ENCODE measurements around the gene SMARCC1.

SMARCC1 gene

DNA sequence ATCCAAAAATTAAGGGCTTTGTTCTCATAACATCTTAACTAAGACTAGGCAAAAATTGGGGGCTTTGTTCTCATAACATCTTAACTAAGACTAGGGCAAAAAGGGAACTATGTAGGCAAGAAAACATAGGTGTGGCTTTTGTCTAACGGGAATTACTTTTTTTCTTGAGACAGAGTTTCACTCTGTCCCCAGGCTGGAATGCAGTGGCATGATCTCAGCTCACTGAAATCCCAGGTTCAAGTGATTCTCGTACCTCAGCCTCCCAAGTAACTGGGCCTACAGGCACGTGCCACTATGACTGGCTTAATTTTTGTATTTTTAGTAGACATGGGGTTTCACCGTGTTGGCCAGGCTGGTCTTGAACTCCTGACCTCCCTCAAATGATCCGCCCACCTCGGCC is 153.3 kb downstream of the SMARCC1 start:
- no peaks in the 10 kb centered on the region for H3K9me3 ChIP-seq (ENCODE audit: control insufficient read depth, insufficient read depth, low read depth, low read length)
- no peak overlapping the region for H3K27ac ChIP-seq (ENCODE audit: extremely low read depth, low read depth, low read length)
- H3K4me1 ChIP-seq (ENCODE audit: control insufficient read depth, insufficient read depth, low read length), result no peaks in the 10 kb centered on the region
- ChIA-PET POLR2A (no interaction called here), CTCF (interaction anchor here (0.9 kb wide), 1 partner anchor 13 kb away, joined by 4 read pairs; no protein-coding TSS in a partner anchor)
- peaks cover 16 to 80% of the 10 kb centered on the region in 2 experiments; a peak in 2 of 3 replicates for H3K36me3 ChIP-seq (ENCODE audit: control insufficient read depth in 2 of 2, insufficient read depth in 1 of 2, low read length in 2 of 2)
- no peak overlapping the region for H3K4me3 ChIP-seq (ENCODE audit: low read depth, low read length)
- TF ChIP-seq TCF7L2 (IDR thresholded peaks at IDR 0.05; ENCODE audit: borderline replicate concordance, low read depth, low read length), result no peak
- no peak for TF ChIP-seq ZNF76 (tag by site-specific recombination; IDR thresholded peaks at IDR 0.05; ENCODE audit: borderline replicate concordance, low read depth)
- TF ChIP-seq, protein P1, sequence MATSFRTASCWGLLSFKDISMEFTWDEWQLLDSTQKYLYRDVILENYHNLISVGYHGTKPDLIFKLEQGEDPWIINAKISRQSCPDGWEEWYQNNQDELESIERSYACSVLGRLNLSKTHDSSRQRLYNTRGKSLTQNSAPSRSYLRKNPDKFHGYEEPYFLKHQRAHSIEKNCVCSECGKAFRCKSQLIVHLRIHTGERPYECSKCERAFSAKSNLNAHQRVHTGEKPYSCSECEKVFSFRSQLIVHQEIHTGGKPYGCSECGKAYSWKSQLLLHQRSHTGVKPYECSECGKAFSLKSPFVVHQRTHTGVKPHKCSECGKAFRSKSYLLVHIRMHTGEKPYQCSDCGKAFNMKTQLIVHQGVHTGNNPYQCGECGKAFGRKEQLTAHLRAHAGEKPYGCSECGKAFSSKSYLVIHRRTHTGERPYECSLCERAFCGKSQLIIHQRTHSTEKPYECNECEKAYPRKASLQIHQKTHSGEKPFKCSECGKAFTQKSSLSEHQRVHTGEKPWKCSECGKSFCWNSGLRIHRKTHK (tag by site-specific recombination; IDR thresholded peaks at IDR 0.05), result no peak
- no peak for TF ChIP-seq ZBTB20 (tag by site-specific recombination; IDR thresholded peaks at IDR 0.05)
- no peak for TF ChIP-seq GLIS1 (tag by site-specific recombination; IDR thresholded peaks at IDR 0.05)
- no peak for TF ChIP-seq ZNF184 (tag by site-specific recombination; IDR thresholded peaks at IDR 0.05)
- TF ChIP-seq KLF1 (tag by site-specific recombination; IDR thresholded peaks at IDR 0.05), result no peak
- TF ChIP-seq ZNF692 (tag by site-specific recombination; IDR thresholded peaks at IDR 0.05), result no peak

DNA sequence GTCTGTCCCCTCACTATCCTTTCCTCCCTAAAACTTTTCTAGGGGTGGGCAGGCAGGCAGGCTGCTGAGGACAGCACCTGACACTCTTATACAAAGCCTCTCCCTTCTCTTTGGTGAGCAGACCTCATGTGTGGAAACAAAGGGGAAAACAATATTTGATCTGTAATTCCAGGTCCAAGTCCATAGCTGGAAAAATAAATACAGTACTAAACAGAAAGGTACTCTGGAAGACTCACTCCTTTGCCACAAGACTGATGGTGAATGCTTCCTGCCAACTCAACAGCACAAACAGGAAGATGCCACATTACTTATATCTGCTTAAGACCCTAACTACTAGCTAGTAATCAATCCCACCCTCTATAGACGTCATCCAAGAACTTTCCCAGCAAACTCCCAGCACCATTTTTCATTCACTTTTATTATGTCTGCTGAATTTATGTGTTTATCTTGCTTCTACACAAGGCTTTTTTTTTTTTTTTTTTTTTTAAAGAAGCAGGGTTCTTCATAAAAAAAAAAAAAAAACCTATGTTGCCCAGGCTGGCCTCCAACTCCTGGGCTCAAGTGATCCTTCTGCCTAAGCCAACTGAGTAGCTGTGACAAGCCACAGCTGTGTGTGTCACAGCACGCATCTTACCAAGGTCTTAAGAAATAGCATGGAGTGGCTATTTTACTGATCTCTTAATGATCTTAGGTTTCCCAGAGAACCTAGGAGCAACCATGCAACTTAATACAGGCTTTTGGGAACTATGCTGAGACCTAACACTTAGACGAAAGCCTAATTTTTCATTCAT is 158.8 kb downstream of the SMARCC1 start:
- H3K27ac ChIP-seq (ENCODE audit: extremely low read depth, low read depth, low read length), result no peak overlapping the region
- ChIA-PET CTCF (interaction anchor here (0.6 kb wide), 1 partner anchor 1437 kb away, joined by 3 read pairs; no protein-coding TSS in a partner anchor), POLR2A (no interaction called here)
- H3K9me3 ChIP-seq (ENCODE audit: control insufficient read depth, insufficient read depth, low read depth, low read length), result no peaks in the 10 kb centered on the region
- TF ChIP-seq, protein P2, sequence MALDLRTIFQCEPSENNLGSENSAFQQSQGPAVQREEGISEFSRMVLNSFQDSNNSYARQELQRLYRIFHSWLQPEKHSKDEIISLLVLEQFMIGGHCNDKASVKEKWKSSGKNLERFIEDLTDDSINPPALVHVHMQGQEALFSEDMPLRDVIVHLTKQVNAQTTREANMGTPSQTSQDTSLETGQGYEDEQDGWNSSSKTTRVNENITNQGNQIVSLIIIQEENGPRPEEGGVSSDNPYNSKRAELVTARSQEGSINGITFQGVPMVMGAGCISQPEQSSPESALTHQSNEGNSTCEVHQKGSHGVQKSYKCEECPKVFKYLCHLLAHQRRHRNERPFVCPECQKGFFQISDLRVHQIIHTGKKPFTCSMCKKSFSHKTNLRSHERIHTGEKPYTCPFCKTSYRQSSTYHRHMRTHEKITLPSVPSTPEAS (tag by site-specific recombination; IDR thresholded peaks at IDR 0.05), result no peak
- no peak for TF ChIP-seq ZNF571 (tag by site-specific recombination; IDR thresholded peaks at IDR 0.05)
- TF ChIP-seq GLIS1 (tag by site-specific recombination; IDR thresholded peaks at IDR 0.05), result no peak
- TF ChIP-seq, protein P3, sequence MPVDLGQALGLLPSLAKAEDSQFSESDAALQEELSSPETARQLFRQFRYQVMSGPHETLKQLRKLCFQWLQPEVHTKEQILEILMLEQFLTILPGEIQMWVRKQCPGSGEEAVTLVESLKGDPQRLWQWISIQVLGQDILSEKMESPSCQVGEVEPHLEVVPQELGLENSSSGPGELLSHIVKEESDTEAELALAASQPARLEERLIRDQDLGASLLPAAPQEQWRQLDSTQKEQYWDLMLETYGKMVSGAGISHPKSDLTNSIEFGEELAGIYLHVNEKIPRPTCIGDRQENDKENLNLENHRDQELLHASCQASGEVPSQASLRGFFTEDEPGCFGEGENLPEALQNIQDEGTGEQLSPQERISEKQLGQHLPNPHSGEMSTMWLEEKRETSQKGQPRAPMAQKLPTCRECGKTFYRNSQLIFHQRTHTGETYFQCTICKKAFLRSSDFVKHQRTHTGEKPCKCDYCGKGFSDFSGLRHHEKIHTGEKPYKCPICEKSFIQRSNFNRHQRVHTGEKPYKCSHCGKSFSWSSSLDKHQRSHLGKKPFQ (tag by site-specific recombination; IDR thresholded peaks at IDR 0.05), result no peak
- no peak for TF ChIP-seq ZNF341 (tag by site-specific recombination; IDR thresholded peaks at IDR 0.05; ENCODE audit: low read depth)
- no peak for TF ChIP-seq ZXDB (tag by site-specific recombination; IDR thresholded peaks at IDR 0.05)
- no peak for TF ChIP-seq KLF9 (tag by site-specific recombination; IDR thresholded peaks at IDR 0.05; ENCODE audit: low read depth)
- no peak for TF ChIP-seq ZNF664 (tag by site-specific recombination; IDR thresholded peaks at IDR 0.05)
- no peak for TF ChIP-seq ZNF837 (tag by site-specific recombination; IDR thresholded peaks at IDR 0.05)
- TF ChIP-seq, protein P4, sequence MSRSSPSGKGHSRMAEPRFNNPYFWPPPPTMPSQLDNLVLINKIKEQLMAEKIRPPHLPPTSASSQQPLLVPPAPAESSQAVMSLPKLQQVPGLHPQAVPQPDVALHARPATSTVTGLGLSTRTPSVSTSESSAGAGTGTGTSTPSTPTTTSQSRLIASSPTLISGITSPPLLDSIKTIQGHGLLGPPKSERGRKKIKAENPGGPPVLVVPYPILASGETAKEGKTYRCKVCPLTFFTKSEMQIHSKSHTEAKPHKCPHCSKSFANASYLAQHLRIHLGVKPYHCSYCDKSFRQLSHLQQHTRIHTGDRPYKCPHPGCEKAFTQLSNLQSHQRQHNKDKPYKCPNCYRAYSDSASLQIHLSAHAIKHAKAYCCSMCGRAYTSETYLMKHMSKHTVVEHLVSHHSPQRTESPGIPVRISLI (tag by site-specific recombination; IDR thresholded peaks at IDR 0.05), result no peak
- TF ChIP-seq SETDB1 (IDR thresholded peaks at IDR 0.05; ENCODE audit: insufficient read length, low read length), result no peak
- TF ChIP-seq, protein P5, sequence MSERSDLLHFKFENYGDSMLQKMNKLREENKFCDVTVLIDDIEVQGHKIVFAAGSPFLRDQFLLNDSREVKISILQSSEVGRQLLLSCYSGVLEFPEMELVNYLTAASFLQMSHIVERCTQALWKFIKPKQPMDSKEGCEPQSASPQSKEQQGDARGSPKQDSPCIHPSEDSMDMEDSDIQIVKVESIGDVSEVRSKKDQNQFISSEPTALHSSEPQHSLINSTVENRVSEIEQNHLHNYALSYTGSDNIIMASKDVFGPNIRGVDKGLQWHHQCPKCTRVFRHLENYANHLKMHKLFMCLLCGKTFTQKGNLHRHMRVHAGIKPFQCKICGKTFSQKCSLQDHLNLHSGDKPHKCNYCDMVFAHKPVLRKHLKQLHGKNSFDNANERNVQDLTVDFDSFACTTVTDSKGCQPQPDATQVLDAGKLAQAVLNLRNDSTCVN (tag by site-specific recombination; optimal IDR thresholded peaks at IDR 0.05), result no peak
- peaks cover 21 to 81% of the 10 kb centered on the region in 2 experiments; a peak in 2 of 3 replicates for H3K36me3 ChIP-seq (ENCODE audit: control insufficient read depth in 2 of 2, insufficient read depth in 1 of 2, low read length in 2 of 2)
- H3K4me1 ChIP-seq (ENCODE audit: control insufficient read depth, insufficient read depth, low read length), result no peaks in the 10 kb centered on the region
- H3K4me3 ChIP-seq (ENCODE audit: low read depth, low read length), result no peak overlapping the region
